Loucy (cell line): ENCODE results near the gene SMARCAD1.
A peak's percentile ranks its signal among the peaks of the same experiment; 100 is the strongest.

ENCODE experiments used
- H2AFZ ChIP-seq: fragments of 200-600 bp; sonication (generic); 2 replicates; pipeline ENCODE4 v1.6.0; 2016; ENCODE audit warnings: antibody characterized with exemption, mild to moderate bottlenecking, low read length, moderate library complexity
- H3F3A ChIP-seq: fragments of 200-600 bp; 2 replicates; pipeline ENCODE4 v1.6.0; 2016; ENCODE audit warnings: antibody characterized with exemption, low read depth, mild to moderate bottlenecking
- H3K27me3 ChIP-seq: fragments of 200-600 bp; sonication (generic); 2 replicates; pipeline ENCODE4 v1.6.1; 2014; ENCODE audit warnings: low read length, mild to moderate bottlenecking; ENCODE audit not compliant: insufficient read depth, poor library complexity, severe bottlenecking
- H3K36me3 ChIP-seq: fragments of 200-600 bp; sonication (generic); 2 replicates; pipeline ENCODE4 v1.6.1; 2016; ENCODE audit warnings: low read length; ENCODE audit not compliant: insufficient read depth
- H3K4me1 ChIP-seq: fragments of 200-600 bp; sonication (generic); 2 replicates; pipeline ENCODE4 v1.5.1; 2014; ENCODE audit warnings: low read length, mild to moderate bottlenecking; ENCODE audit not compliant: insufficient read depth, poor library complexity, severe bottlenecking
- H3K4me2 ChIP-seq: fragments of 200-600 bp; sonication (generic); 2 replicates; pipeline ENCODE4 v1.6.0; 2014; ENCODE audit warnings: antibody characterized with exemption, low read length, low read depth, mild to moderate bottlenecking; ENCODE audit not compliant: poor library complexity, severe bottlenecking
- H3K4me3 ChIP-seq: fragments of 200-600 bp; sonication (generic); 2 replicates; pipeline ENCODE4 v1.5.1; 2014; ENCODE audit warnings: low read length, mild to moderate bottlenecking, mixed read lengths; ENCODE audit not compliant: poor library complexity, severe bottlenecking
- H3K79me2 ChIP-seq: fragments of 200-600 bp; sonication (generic); 2 replicates; pipeline ENCODE4 v1.6.1; 2014; ENCODE audit warnings: low read length; ENCODE audit not compliant: insufficient read depth
- H3K9ac ChIP-seq: fragments of 200-600 bp; sonication (generic); 2 replicates; pipeline ENCODE4 v1.6.0; 2014; ENCODE audit warnings: mild to moderate bottlenecking, low read depth, low read length, moderate library complexity; ENCODE audit not compliant: poor library complexity, severe bottlenecking
- H3K9me2 ChIP-seq: fragments of 200-600 bp; sonication (generic); replicated peaks from 2 replicates; pipeline ENCODE4 v1.6.1; 2016; ENCODE audit warnings: low read depth, low read length, mixed read lengths
- H3K9me3 ChIP-seq: fragments of 200-600 bp; sonication (generic); 2 replicates; pipeline ENCODE4 v1.6.1; 2014; ENCODE audit warnings: mild to moderate bottlenecking, antibody characterized with exemption, low read length, low read depth; ENCODE audit not compliant: insufficient read depth
- H4K20me1 ChIP-seq: fragments of 200-600 bp; sonication (generic); 2 replicates; pipeline ENCODE4 v1.6.0; 2014; ENCODE audit warnings: antibody characterized with exemption, low read length, mild to moderate bottlenecking; ENCODE audit not compliant: insufficient read depth, poor library complexity, severe bottlenecking
- EZH2phosphoT487 ChIP-seq: fragments of 200-600 bp; IDR thresholded peaks from 2 replicates; pipeline ENCODE4 v1.6.1; 2018; ENCODE audit warnings: antibody characterized with exemption, mild to moderate bottlenecking, moderate library complexity, borderline replicate concordance
- TF ChIP-seq, protein P1 (sequence below): fragments of 200-600 bp; sonication (generic); conservative IDR thresholded peaks from 2 replicates; pipeline ENCODE4 v1.5.1; 2014; ENCODE audit warnings: mild to moderate bottlenecking, antibody characterized with exemption, low read length

Gene SMARCAD1

DNA sequence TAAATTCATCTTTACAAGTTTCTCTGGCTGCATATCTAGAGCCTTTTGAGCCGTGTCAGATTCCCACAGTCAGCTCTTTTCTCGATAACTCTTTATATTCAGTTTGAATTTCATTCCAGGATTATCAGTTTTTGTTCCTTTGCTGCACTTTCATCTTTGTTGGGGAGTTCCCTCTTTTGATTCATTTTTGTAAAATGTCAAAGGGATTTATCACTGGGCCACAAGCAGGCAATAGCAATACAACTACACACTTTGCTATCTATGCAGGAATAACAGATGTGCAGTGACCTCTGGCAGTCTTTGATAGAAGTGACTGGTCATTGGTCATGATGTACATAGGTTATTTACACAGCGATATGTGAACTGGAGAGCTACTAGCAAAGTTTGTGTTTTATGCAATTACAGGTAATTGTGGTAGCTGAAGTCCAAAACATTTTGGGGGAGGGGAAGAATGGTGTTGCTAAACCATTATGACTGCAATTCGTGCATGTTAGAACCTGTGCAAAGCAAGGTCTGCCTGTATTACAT, 91.1 kb downstream of the SMARCAD1 start:
- Histone ChIP-seq H3K9me2 (no peaks in the 10 kb centered on the region), H3K9ac (no peak overlapping the region), H3K4me2 (no peak overlapping the region), H2AFZ (no peak overlapping the region), H3K27me3 (no peaks in the 10 kb centered on the region), H4K20me1 (no peaks in the 10 kb centered on the region), H3K9me3 (no peaks in the 10 kb centered on the region), H3F3A (no peaks in the 10 kb centered on the region), H3K4me3 (no peak overlapping the region), H3K79me2 (no peaks in the 10 kb centered on the region), H3K4me1 (no peaks in the 10 kb centered on the region), H3K36me3 (no peaks in the 10 kb centered on the region)
- no peak for TF ChIP-seq EZH2phosphoT487
- TF ChIP-seq, protein P1, sequence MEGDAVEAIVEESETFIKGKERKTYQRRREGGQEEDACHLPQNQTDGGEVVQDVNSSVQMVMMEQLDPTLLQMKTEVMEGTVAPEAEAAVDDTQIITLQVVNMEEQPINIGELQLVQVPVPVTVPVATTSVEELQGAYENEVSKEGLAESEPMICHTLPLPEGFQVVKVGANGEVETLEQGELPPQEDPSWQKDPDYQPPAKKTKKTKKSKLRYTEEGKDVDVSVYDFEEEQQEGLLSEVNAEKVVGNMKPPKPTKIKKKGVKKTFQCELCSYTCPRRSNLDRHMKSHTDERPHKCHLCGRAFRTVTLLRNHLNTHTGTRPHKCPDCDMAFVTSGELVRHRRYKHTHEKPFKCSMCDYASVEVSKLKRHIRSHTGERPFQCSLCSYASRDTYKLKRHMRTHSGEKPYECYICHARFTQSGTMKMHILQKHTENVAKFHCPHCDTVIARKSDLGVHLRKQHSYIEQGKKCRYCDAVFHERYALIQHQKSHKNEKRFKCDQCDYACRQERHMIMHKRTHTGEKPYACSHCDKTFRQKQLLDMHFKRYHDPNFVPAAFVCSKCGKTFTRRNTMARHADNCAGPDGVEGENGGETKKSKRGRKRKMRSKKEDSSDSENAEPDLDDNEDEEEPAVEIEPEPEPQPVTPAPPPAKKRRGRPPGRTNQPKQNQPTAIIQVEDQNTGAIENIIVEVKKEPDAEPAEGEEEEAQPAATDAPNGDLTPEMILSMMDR, result no peak

DNA sequence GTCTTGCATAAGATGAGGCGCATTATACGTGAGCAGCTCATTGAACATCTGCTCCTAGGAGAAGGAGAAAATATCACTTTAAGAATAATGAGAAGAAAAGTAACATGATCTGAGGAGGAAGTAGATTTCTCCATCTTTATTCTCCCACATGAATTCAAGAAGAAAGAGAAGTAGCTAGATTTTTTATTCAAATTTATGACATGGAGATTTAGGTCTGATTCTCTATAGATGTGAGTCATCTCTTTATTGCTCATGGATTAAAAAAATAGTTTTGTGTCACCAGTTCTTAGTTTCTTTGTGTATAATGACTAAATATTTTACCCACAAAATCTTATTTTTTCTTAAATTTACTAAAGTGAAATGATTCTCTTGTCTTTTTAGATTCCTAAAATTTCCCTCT, 94.5 kb downstream of the SMARCAD1 start:
- Histone ChIP-seq H3K36me3 (no peaks in the 10 kb centered on the region), H3K4me3 (no peak overlapping the region), H3K9ac (no peak overlapping the region), H3K4me1 (peaks cover 17% of the 10 kb centered on the region), H4K20me1 (no peaks in the 10 kb centered on the region), H3K27me3 (no peaks in the 10 kb centered on the region), H3K79me2 (no peaks in the 10 kb centered on the region), H2AFZ (no peak overlapping the region), H3K9me3 (no peaks in the 10 kb centered on the region), H3K4me2 (no peak overlapping the region), H3K9me2 (no peaks in the 10 kb centered on the region), H3F3A (no peaks in the 10 kb centered on the region)
- no peak for TF ChIP-seq EZH2phosphoT487
- TF ChIP-seq, protein P1, result no peak

DNA sequence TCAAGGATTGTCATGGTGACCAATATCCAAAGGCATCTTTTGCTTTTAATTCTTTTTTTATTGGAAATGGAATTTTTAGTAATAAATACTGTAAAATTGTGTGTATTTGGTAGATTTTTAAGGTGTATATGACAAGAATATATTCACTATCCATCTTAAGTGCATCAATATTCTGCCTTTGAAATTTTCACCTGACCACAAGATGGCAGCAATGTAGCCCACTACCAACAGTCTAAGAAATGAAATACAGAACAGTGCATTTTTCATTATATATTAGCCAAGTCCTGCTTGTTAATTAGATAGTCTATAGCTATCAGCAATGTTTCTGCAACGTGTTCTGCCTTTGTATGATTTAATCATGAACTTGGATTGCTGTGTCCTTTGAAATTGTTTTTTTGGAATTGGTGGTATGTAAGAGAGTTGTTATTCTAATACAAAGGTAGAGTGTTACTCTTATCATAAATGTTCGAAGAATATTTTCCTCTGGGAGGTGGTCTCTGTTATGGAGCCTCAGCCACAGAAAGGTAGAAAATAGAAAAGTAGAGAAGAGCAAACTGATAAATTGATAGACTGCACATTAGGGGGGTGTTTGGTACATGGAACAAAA, 96.8 kb downstream of the SMARCAD1 start:
- Histone ChIP-seq H3K36me3 (no peaks in the 10 kb centered on the region), H4K20me1 (no peaks in the 10 kb centered on the region)

More for the DNA sequence above, 96.8 kb downstream of the SMARCAD1 start:
- H3K27me3 ChIP-seq, result no peaks in the 10 kb centered on the region
- H3K9ac ChIP-seq, result no peak overlapping the region
- no peaks in the 10 kb centered on the region for H3K9me2 ChIP-seq
- H3K4me3 ChIP-seq, result no peak overlapping the region
- H3K4me1 ChIP-seq, result peaks cover 17% of the 10 kb centered on the region
- no peak overlapping the region for H3K4me2 ChIP-seq
- TF ChIP-seq EZH2phosphoT487, result no peak
- TF ChIP-seq, protein P1, result peak; percentile 92
- H3K79me2 ChIP-seq, result no peaks in the 10 kb centered on the region
- no peaks in the 10 kb centered on the region; the same call in 1 of the 2 replicates for H3F3A ChIP-seq
- H3K9me3 ChIP-seq, result no peaks in the 10 kb centered on the region
- no peak overlapping the region for H2AFZ ChIP-seq
